Measurements from ENCODE around the gene CASP4. TPM values are rescaled to one million over a fixed set of nuclear protein-coding genes. Genes with fewer than 3 reads are reported as not detected.

Gene CASP4
- total RNA-seq, 3 donors from 2014 or later (not counting 1 experiment from before 2014, with no cell fraction given): 132 to 156 (median 149) TPM

DNA sequence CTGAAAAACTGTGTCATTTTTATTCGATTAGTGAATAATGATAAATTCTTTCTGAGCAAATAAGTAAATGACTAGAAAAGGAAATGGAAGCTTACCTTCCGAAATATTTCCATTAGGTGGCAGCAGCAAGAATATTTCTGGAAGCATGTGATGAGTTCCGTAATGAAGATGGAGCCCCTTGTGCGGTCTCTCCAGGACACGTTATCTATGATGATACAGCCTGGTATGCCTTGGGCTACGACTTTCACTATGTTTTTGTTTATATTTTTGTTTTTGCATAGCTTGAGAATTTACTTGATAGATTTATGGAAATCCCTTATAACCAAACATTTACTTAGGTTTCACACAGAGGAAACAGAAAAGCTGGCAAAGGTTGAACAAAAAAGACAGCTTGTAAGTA is 28.9 kb upstream of the CASP4 start:
- DNase-seq (no peak), ATAC-seq (no peak)
- Histone ChIP-seq H3K27me3 (ENCODE audit: control insufficient read depth, insufficient read depth, low read length) (no peaks in the 10 kb centered on the region), H3K9me3 (ENCODE audit: control insufficient read depth, insufficient read depth, low read length) (no peaks in the 10 kb centered on the region), H3K27ac (ENCODE audit: low read length) (no peak overlapping the region), H3K4me3 (ENCODE audit: low read length) (no peak overlapping the region), H3K4me1 (ENCODE audit: control insufficient read depth, insufficient read depth, low read length) (no peaks in the 10 kb centered on the region), H3K36me3 (ENCODE audit: control insufficient read depth, insufficient read depth, low read length) (no peaks in the 10 kb centered on the region)
- H3K4me1 Mint-ChIP-seq: peaks cover 7 to 19% of the 10 kb centered on the region in 2 donors
- H3K36me3 Mint-ChIP-seq: no peaks in the 10 kb centered on the region
- 93% methylated on average over 5 of the region's 6 CpGs for WGBS (ENCODE audit: insufficient coverage)
- TF ChIP-seq, protein P1, sequence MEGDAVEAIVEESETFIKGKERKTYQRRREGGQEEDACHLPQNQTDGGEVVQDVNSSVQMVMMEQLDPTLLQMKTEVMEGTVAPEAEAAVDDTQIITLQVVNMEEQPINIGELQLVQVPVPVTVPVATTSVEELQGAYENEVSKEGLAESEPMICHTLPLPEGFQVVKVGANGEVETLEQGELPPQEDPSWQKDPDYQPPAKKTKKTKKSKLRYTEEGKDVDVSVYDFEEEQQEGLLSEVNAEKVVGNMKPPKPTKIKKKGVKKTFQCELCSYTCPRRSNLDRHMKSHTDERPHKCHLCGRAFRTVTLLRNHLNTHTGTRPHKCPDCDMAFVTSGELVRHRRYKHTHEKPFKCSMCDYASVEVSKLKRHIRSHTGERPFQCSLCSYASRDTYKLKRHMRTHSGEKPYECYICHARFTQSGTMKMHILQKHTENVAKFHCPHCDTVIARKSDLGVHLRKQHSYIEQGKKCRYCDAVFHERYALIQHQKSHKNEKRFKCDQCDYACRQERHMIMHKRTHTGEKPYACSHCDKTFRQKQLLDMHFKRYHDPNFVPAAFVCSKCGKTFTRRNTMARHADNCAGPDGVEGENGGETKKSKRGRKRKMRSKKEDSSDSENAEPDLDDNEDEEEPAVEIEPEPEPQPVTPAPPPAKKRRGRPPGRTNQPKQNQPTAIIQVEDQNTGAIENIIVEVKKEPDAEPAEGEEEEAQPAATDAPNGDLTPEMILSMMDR (IDR thresholded peaks at IDR 0.05): no peak
- H3K9me3 Mint-ChIP-seq: no peaks in the 10 kb centered on the region
- H3K4me3 Mint-ChIP-seq: no peak overlapping the region
- no peaks in the 10 kb centered on the region for H3K27me3 Mint-ChIP-seq (ENCODE audit: low read depth in 2 of 2)
- H3K27ac Mint-ChIP-seq: no peak overlapping the region
- intact Hi-C loops (cut with micrococcal nuclease): no loop called here

DNA sequence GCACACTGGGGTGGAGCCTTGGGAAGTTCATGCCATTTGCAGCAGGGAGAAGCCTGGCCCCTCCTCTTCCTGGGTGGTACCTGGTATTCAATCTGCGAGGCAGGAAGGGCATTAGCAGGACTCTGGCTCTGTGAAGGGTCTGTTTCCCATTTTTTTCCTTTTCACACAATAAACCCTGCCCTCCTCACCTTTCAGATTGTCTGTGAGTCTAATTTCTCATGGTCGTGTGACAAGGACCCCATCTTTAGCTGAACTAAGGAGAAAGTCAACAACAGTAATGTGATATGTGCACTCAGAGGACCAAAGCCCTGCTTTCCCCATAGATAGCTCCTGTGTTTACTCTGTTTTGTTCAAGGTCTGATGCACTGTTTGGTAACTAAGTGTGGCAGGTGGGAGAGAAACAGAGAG is 26.6 kb upstream of the CASP4 start:
- H3K4me1 Mint-ChIP-seq: peaks cover 0 to 12% of the 10 kb centered on the region in 2 donors

DNA sequence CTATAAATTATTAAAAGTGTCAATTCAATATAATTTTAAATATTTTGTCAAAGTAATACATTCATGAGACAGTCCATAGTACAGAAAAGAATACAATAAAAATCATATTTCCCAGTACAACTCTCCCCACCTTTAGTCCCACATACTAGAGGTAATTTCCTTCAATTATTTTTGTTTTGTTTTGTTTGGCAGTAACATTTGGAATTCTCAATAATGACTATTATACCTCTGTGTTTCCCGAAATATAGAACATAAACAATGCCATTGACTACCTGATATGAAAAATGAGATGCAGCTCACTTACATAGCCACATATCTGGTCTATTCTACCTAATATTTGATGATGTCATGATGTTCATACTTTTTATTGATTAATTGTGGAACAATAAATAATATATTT is 24.4 kb upstream of the CASP4 start:
- Histone ChIP-seq H3K9me3 (ENCODE audit: control insufficient read depth, insufficient read depth, low read length) (no peaks in the 10 kb centered on the region), H3K36me3 (ENCODE audit: control insufficient read depth, insufficient read depth, low read length) (no peaks in the 10 kb centered on the region), H3K27me3 (ENCODE audit: control insufficient read depth, insufficient read depth, low read length) (no peaks in the 10 kb centered on the region), H3K4me3 (ENCODE audit: low read length) (no peak overlapping the region), H3K4me1 (ENCODE audit: control insufficient read depth, insufficient read depth, low read length) (no peaks in the 10 kb centered on the region), H3K27ac (ENCODE audit: low read length) (no peak overlapping the region)
- peaks cover 0 to 12% of the 10 kb centered on the region in 2 donors for H3K4me1 Mint-ChIP-seq
- TF ChIP-seq, protein P1 (IDR thresholded peaks at IDR 0.05): no peak
- DNase-seq (no peak), ATAC-seq (no peak)
- intact Hi-C loops (cut with micrococcal nuclease): no loop called here
- H3K4me3 Mint-ChIP-seq: no peak overlapping the region
- H3K27me3 Mint-ChIP-seq (ENCODE audit: low read depth in 2 of 2): peaks cover 0 to 3% of the 10 kb centered on the region in 2 donors
- H3K27ac Mint-ChIP-seq: no peak overlapping the region
- WGBS (ENCODE audit: insufficient coverage): no CpG with 5 or more reads among the region's 1 CpG
- no peaks in the 10 kb centered on the region for H3K36me3 Mint-ChIP-seq
- H3K9me3 Mint-ChIP-seq: no peaks in the 10 kb centered on the region

More for the DNA sequence above, 26.6 kb upstream of the CASP4 start:
- H3K4me3 ChIP-seq (ENCODE audit: low read length): no peak overlapping the region
- no peak for DNase-seq
- peaks cover 0 to 3% of the 10 kb centered on the region in 2 donors for H3K27me3 Mint-ChIP-seq (ENCODE audit: low read depth in 2 of 2)
- TF ChIP-seq, protein P1 (IDR thresholded peaks at IDR 0.05): no peak
- no peak for ATAC-seq
- H3K27me3 ChIP-seq (ENCODE audit: control insufficient read depth, insufficient read depth, low read length): no peaks in the 10 kb centered on the region
- 86% methylated on average over 2 of the region's 2 CpGs for WGBS (ENCODE audit: insufficient coverage)
- H3K9me3 Mint-ChIP-seq: no peaks in the 10 kb centered on the region
- no peak overlapping the region for H3K4me3 Mint-ChIP-seq
- H3K36me3 Mint-ChIP-seq: no peaks in the 10 kb centered on the region
- intact Hi-C loops (cut with micrococcal nuclease): no loop called here
- H3K27ac ChIP-seq (ENCODE audit: low read length): no peak overlapping the region
- no peaks in the 10 kb centered on the region for H3K4me1 ChIP-seq (ENCODE audit: control insufficient read depth, insufficient read depth, low read length)
- H3K36me3 ChIP-seq (ENCODE audit: control insufficient read depth, insufficient read depth, low read length): no peaks in the 10 kb centered on the region
- no peak overlapping the region for H3K27ac Mint-ChIP-seq
- no peaks in the 10 kb centered on the region for H3K9me3 ChIP-seq (ENCODE audit: control insufficient read depth, insufficient read depth, low read length)

DNA sequence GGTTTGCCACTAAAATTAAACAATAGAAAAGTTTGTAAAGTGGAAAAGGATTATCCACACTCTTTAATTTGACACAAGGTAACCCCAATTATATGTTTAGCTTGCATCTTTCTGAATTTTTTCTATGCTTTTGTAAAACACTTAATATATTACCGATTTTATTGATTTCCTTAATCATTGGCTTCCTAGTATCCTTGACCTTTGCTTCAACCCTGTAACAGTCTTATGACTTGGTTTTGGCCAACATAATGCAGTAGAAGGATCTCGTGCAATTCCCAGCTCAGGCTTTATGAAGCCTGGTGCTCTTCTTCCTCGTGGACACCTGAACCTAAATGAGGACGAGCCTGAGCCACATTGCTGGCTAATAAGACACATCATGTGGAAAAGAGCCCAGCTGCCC is 23.6 kb upstream of the CASP4 start:
- intact Hi-C loops (cut with micrococcal nuclease): no loop called here
- TF ChIP-seq, protein P1 (IDR thresholded peaks at IDR 0.05): no peak
- Histone ChIP-seq H3K27ac (ENCODE audit: low read length) (no peak overlapping the region), H3K36me3 (ENCODE audit: control insufficient read depth, insufficient read depth, low read length) (no peaks in the 10 kb centered on the region), H3K4me1 (ENCODE audit: control insufficient read depth, insufficient read depth, low read length) (no peaks in the 10 kb centered on the region), H3K4me3 (ENCODE audit: low read length) (no peak overlapping the region), H3K27me3 (ENCODE audit: control insufficient read depth, insufficient read depth, low read length) (no peaks in the 10 kb centered on the region), H3K9me3 (ENCODE audit: control insufficient read depth, insufficient read depth, low read length) (no peaks in the 10 kb centered on the region)
- DNase-seq (no peak), ATAC-seq (no peak)
- 94% methylated on average over 4 of the region's 4 CpGs for WGBS (ENCODE audit: insufficient coverage)
- Mint-ChIP-seq H3K27me3 (ENCODE audit: low read depth in 2 of 2) (peaks cover 0 to 3% of the 10 kb centered on the region in 2 donors), H3K36me3 (no peaks in the 10 kb centered on the region), H3K4me1 (peaks cover 0 to 12% of the 10 kb centered on the region in 2 donors), H3K4me3 (no peak overlapping the region), H3K9me3 (no peaks in the 10 kb centered on the region), H3K27ac (no peak overlapping the region)

Measured in natural killer cell (primary cell).